A673 (cell line): ENCODE data around the gene BNC1. TPM values are rescaled to one million over a fixed set of nuclear protein-coding genes. Genes with fewer than 3 reads are reported as not detected.

Experiments
- BruUV-seq: library from RNA; stranded (reverse); fragments of 400-500 nt; replicated peaks from 2 replicates; lab custom pipeline; 2021; lab: Mats Ljungman, UMichigan
- CTCF ChIA-PET: fragments of 300-600 bp; sonication (Branson Sonifier 250); formaldehyde crosslinking; loops from one replicate; lab custom pipeline; 2022; ENCODE audit warnings: antibody characterized with exemption; lab: Charles Lee
- POLR2A ChIA-PET: fragments of 300-600 bp; sonication (Branson Sonifier 250); formaldehyde crosslinking; loops from one replicate; lab custom pipeline; 2022; ENCODE audit warnings: antibody characterized with exemption; ENCODE audit not compliant: low non-redundant PET; lab: Charles Lee
- DNase-seq: peaks from one replicate; pipeline ENCODE4 v3.0.0-alpha.2; 2015; ENCODE audit warnings: low spot score
- H3K27ac ChIP-seq: fragments of 200-600 bp; sonication (generic); 2 replicates; pipeline ENCODE4 v1.5.1; 2016; ENCODE audit warnings: mixed run types, low read depth, mild to moderate bottlenecking, mixed read lengths, antibody characterized with exemption, low read length; ENCODE audit not compliant: poor library complexity, severe bottlenecking
- H3K27me3 ChIP-seq: fragments of 200-600 bp; sonication (generic); replicated peaks from 2 replicates; pipeline ENCODE4 v1.6.1; 2017; ENCODE audit warnings: mixed run types, low read depth, mild to moderate bottlenecking, mixed read lengths, antibody characterized with exemption, low read length; ENCODE audit not compliant: insufficient read depth, poor library complexity
- H3K36me3 ChIP-seq: fragments of 200-600 bp; sonication (generic); 2 replicates; pipeline ENCODE4 v1.6.1; 2016; ENCODE audit warnings: mixed run types, mild to moderate bottlenecking, mixed read lengths, antibody characterized with exemption, low read length; ENCODE audit not compliant: insufficient read depth, poor library complexity, severe bottlenecking
- H3K4me1 ChIP-seq: fragments of 200-600 bp; sonication (generic); 2 replicates; pipeline ENCODE4 v1.6.1; 2017; ENCODE audit warnings: mixed run types, mild to moderate bottlenecking, mixed read lengths, antibody characterized with exemption, low read length; ENCODE audit not compliant: insufficient read depth, poor library complexity, severe bottlenecking
- H3K4me3 ChIP-seq: fragments of 200-600 bp; sonication (generic); 2 replicates; pipeline ENCODE4 v1.5.1; 2016; ENCODE audit warnings: low read depth, mixed run types, mild to moderate bottlenecking, mixed read lengths, low read length; ENCODE audit not compliant: poor library complexity, severe bottlenecking
- H3K9me3 ChIP-seq: fragments of 200-600 bp; sonication (generic); 2 replicates; pipeline ENCODE4 v1.6.1; 2016; ENCODE audit warnings: mixed run types, low read depth, mild to moderate bottlenecking, mixed read lengths, antibody characterized with exemption, low read length; ENCODE audit not compliant: poor library complexity, severe bottlenecking
- EZH2 ChIP-seq: fragments of 200-600 bp; sonication (generic); IDR thresholded peaks from 2 replicates; pipeline ENCODE4 v1.6.1; 2017; ENCODE audit warnings: borderline replicate concordance, low read depth, mild to moderate bottlenecking, mixed read lengths, antibody characterized with exemption, low read length; ENCODE audit not compliant: poor library complexity, severe bottlenecking
- intact Hi-C: fragments of 100-400 bp; cut with micrococcal nuclease; formaldehyde crosslinking; loops from one replicate; pipeline ENCODE4 v1.10.0; 2022; ENCODE audit not compliant: unreplicated experiment
- total RNA-seq: library from RNA; stranded (reverse); gene quantifications from 2 replicates; pipeline ENCODE4 v1.2.3, GENCODE V29; 2021
- TF ChIP-seq, protein P1 (sequence below): fragments of 300-800, 200-600 bp; sonication (generic); conservative IDR thresholded peaks from 2 replicates; pipeline ENCODE4 v1.5.1; 2017; ENCODE audit warnings: low read depth, mild to moderate bottlenecking, antibody characterized with exemption, low read length, moderate library complexity, mixed read lengths

BNC1 gene
- total RNA-seq, 1 experiment from 2014 or later, result 0.37 TPM

DNA sequence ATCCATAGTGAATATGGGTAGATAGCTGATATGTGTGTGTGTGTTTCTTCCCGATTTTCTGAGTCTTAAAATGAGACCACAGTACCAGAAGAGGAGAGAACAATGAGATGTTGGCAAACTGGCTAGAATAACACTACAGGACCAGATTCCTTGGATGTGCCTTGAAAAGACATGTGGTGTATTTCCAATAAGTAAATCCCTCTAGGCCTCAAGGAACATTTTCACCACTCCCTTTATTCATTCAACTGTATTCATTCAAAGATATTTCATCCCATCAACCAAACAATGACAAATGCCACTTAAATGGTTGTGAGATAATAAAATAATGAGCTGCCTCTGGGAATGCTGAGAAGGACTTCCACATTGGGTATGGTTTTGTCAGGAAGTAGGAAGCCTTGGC is 8.7 kb upstream of the BNC1 start:
- BruUV-seq, result no TSS peak
- intact Hi-C loops, result no loop called here
- DNase-seq, result no peak
- H3K4me3 ChIP-seq, result no peak overlapping the region
- ChIA-PET POLR2A (no interaction called here), CTCF (no interaction called here)
- H3K36me3 ChIP-seq, result no peaks in the 10 kb centered on the region
- TF ChIP-seq EZH2, result no peak
- TF ChIP-seq, protein P1, sequence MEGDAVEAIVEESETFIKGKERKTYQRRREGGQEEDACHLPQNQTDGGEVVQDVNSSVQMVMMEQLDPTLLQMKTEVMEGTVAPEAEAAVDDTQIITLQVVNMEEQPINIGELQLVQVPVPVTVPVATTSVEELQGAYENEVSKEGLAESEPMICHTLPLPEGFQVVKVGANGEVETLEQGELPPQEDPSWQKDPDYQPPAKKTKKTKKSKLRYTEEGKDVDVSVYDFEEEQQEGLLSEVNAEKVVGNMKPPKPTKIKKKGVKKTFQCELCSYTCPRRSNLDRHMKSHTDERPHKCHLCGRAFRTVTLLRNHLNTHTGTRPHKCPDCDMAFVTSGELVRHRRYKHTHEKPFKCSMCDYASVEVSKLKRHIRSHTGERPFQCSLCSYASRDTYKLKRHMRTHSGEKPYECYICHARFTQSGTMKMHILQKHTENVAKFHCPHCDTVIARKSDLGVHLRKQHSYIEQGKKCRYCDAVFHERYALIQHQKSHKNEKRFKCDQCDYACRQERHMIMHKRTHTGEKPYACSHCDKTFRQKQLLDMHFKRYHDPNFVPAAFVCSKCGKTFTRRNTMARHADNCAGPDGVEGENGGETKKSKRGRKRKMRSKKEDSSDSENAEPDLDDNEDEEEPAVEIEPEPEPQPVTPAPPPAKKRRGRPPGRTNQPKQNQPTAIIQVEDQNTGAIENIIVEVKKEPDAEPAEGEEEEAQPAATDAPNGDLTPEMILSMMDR, result no peak
- H3K4me1 ChIP-seq, result no peaks in the 10 kb centered on the region
- no peak overlapping the region for H3K27ac ChIP-seq
- H3K9me3 ChIP-seq, result no peaks in the 10 kb centered on the region
- peaks cover 8% of the 10 kb centered on the region for H3K27me3 ChIP-seq

DNA sequence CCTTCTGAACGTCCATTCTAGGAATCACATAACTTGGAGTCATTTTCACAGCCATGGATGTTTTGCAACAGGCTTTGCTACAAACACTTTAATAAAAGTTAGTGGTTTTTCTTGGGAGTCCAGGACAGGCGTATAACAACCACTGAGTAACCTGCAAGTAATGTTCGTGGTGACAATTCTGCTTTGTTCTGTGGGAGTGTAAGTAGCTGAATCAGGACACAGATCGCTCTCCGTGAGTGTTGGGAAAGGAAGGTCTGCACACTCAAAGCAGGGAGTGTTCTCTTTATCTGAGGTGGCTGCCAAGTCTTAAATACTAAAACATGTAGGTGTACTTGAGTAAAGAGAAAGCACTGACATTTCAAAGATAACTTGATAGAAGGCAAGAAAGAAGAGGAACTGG is 7.9 kb upstream of the BNC1 start:
- Histone ChIP-seq H3K9me3 (no peaks in the 10 kb centered on the region), H3K4me3 (no peak overlapping the region), H3K27ac (no peak overlapping the region), H3K36me3 (no peaks in the 10 kb centered on the region), H3K27me3 (peaks cover 9% of the 10 kb centered on the region), H3K4me1 (no peaks in the 10 kb centered on the region)
- intact Hi-C loops, result no loop called here
- POLR2A ChIA-PET, result no interaction called here
- BruUV-seq, result no TSS peak
- CTCF ChIA-PET, result no interaction called here
- TF ChIP-seq, protein P1, result no peak
- no peak for TF ChIP-seq EZH2
- DNase-seq, result no peak

DNA sequence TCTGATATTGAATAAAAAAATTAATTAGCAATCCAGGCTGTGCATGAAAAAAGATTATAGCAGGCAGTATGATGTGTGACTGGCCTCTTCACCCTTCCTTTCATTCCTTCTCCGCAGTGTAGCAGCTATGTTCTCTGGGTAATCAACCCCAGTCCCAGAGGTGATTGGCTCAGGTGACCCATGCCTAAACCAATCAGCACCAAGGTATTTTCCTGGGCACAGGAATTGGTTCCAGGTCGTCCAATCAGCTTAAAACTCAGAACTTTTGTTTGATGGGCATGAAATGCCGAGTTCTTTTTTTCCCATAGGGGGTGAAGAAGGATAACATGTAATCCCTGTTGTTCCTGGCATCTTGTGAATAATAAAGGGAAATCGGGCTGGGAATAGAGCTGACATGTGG is 5.8 kb upstream of the BNC1 start:
- CTCF ChIA-PET, result no interaction called here
- H3K27me3 ChIP-seq, result peaks cover 30% of the 10 kb centered on the region
- no peak overlapping the region for H3K27ac ChIP-seq
- intact Hi-C loops, result no loop called here
- H3K4me1 ChIP-seq, result no peaks in the 10 kb centered on the region
- POLR2A ChIA-PET, result no interaction called here
- no peaks in the 10 kb centered on the region for H3K36me3 ChIP-seq
- no peak overlapping the region for H3K4me3 ChIP-seq
- DNase-seq, result no peak
- H3K9me3 ChIP-seq, result no peaks in the 10 kb centered on the region
- no TSS peak for BruUV-seq
- TF ChIP-seq, protein P1, result no peak
- no peak for TF ChIP-seq EZH2
